Body of pancreas (tissue), 4 donors: ENCODE measurements around the gene MISP.

ENCODE experiments used
- CTCF ChIP-seq, 7 experiments: fragments of 450-650 bp in 4 of 7; fragments of 200-600 bp in 3 of 7; sonication (generic) in 3 of 7; IDR thresholded peaks; one replicate each; pipeline ENCODE4 v1.5.1; 2016 to 2019; ENCODE audit warnings: antibody characterized with exemption in 7 of 7
- POLR2A ChIP-seq, 3 donors: fragments of 450-650 bp; IDR thresholded peaks; one replicate each; pipeline ENCODE4 v1.6.1; 2016; ENCODE audit warnings: antibody characterized with exemption in 3 of 3, mild to moderate bottlenecking in 2 of 3

- no peak for TF ChIP-seq CTCF (IDR thresholded peaks at IDR 0.05)
- TF ChIP-seq POLR2A (IDR thresholded peaks at IDR 0.05): no peak
Measured at GRCh38 chr19:711254-711653, 39.7 kb upstream of the MISP start.
